SU-DHL-6 (cell line): Measurements from ENCODE around the gene PRKCE.

Experiments
- EZH2phosphoT487 ChIP-seq: fragments of 200-600 bp; sonication (generic), shearing (Covaris generic); conservative IDR thresholded peaks from 2 replicates; pipeline ENCODE4 v1.6.1; 2018; ENCODE audit warnings: mild to moderate bottlenecking, antibody characterized with exemption, low read length, moderate library complexity, mixed read lengths
- TF ChIP-seq, protein P1 (sequence below): fragments of 200-600 bp; sonication (generic); IDR thresholded peaks from one replicate; pipeline ENCODE4 v1.5.1; 2017; ENCODE audit warnings: antibody characterized with exemption, mild to moderate bottlenecking, low read length, moderate library complexity; ENCODE audit not compliant: insufficient read depth, poor library complexity, severe bottlenecking

DNA sequence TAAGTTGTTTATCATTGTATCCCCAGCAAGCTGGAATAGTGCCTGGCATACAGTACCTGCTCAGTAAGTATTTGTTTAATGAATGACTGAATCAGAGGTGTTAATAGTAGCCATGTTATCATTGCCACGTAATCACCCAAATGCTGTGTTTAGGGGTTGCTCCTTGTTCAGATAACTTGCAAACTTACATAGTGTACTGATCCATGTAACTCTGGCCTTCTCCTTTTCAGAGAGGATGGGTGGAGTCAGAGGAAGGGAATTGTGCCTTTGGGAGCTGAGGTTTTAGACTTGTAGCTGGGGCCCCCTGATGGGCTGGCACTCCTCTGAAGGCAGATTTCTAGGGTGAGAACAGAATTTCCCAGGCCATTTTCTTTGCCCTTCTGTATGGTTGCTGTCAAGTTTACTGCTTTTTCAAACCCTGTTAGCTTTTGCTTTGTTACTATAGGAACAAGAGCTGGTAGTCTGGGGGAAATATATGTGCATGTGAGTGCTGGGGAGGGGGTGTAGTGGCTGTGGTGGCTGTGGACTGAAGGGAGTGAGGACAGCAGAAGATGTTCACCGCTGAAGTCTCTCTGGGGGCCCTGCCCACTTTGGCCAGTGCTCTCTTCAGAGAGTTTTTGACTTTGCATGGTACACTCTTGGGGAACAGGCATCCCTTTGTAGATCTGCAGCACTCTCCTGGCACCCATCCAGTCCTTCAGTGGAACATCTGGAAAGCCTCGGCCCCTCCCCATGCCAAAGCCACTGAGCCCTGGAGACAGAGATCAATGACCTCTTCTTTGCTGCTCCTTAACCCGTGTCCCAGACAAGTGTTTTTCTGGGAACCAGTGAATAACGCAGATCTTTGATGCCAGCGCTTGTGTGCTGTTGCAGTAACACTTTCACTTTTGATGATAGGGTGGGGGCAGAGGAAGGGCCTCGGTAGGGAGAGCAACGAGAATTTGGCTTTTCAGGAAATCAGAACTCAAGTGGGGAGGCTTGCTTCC is 209.0 kb downstream of the PRKCE start:
- TF ChIP-seq, protein P1, sequence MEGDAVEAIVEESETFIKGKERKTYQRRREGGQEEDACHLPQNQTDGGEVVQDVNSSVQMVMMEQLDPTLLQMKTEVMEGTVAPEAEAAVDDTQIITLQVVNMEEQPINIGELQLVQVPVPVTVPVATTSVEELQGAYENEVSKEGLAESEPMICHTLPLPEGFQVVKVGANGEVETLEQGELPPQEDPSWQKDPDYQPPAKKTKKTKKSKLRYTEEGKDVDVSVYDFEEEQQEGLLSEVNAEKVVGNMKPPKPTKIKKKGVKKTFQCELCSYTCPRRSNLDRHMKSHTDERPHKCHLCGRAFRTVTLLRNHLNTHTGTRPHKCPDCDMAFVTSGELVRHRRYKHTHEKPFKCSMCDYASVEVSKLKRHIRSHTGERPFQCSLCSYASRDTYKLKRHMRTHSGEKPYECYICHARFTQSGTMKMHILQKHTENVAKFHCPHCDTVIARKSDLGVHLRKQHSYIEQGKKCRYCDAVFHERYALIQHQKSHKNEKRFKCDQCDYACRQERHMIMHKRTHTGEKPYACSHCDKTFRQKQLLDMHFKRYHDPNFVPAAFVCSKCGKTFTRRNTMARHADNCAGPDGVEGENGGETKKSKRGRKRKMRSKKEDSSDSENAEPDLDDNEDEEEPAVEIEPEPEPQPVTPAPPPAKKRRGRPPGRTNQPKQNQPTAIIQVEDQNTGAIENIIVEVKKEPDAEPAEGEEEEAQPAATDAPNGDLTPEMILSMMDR: no peak
- TF ChIP-seq EZH2phosphoT487: no peak
